ENCODE measurements around the gene PPWD1.

PPWD1 gene

DNA sequence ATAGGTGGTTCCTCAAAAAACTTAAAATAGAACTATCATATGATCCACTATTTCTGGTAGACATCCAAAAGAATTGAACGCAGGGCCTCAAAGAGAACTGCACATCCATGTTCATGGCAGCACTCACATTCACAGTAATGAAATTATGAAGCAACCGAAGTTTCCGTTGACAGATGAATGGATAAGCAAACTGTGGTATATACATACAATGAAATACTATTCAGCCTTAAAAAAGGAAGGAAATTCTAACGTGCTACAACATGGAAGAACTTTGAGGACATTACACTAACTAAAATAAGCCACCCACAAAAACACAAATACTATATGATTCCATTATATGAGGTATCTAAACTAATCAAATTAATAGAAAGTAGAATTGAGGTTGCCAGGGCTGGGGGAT lies 18.6 kb upstream of the PPWD1 start:
- no peak for DNase-seq (ENCODE audit: extremely low read depth, insufficient read length)
- H3K36me3 ChIP-seq (ENCODE audit: control insufficient read depth, insufficient read depth, low read length) = no peaks in the 10 kb centered on the region; the same call in none of the 2 replicates
- TF ChIP-seq, protein P1, sequence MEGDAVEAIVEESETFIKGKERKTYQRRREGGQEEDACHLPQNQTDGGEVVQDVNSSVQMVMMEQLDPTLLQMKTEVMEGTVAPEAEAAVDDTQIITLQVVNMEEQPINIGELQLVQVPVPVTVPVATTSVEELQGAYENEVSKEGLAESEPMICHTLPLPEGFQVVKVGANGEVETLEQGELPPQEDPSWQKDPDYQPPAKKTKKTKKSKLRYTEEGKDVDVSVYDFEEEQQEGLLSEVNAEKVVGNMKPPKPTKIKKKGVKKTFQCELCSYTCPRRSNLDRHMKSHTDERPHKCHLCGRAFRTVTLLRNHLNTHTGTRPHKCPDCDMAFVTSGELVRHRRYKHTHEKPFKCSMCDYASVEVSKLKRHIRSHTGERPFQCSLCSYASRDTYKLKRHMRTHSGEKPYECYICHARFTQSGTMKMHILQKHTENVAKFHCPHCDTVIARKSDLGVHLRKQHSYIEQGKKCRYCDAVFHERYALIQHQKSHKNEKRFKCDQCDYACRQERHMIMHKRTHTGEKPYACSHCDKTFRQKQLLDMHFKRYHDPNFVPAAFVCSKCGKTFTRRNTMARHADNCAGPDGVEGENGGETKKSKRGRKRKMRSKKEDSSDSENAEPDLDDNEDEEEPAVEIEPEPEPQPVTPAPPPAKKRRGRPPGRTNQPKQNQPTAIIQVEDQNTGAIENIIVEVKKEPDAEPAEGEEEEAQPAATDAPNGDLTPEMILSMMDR (IDR thresholded peaks at IDR 0.05; ENCODE audit: insufficient read depth, low read length, poor library complexity, severe bottlenecking) = no peak
- no peak overlapping the region for H3K4me3 ChIP-seq (replicated peaks; ENCODE audit: low read depth, low read length)
- H3K27me3 ChIP-seq (replicated peaks; ENCODE audit: control insufficient read depth, insufficient read depth, low read length) = no peaks in the 10 kb centered on the region

GRCh38 chr5:65546141-65546540 lies 17.0 kb upstream of the PPWD1 start:
- TF ChIP-seq, protein P1 (IDR thresholded peaks at IDR 0.05; ENCODE audit: insufficient read depth, low read length, poor library complexity, severe bottlenecking) = no peak
- DNase-seq (ENCODE audit: extremely low read depth, insufficient read length) = no peak
- Histone ChIP-seq H3K4me3 (replicated peaks; ENCODE audit: low read depth, low read length) (no peak overlapping the region), H3K36me3 (ENCODE audit: control insufficient read depth, insufficient read depth, low read length) (no peaks in the 10 kb centered on the region; the same call in 1 of the 2 replicates), H3K27me3 (replicated peaks; ENCODE audit: control insufficient read depth, insufficient read depth, low read length) (no peaks in the 10 kb centered on the region)

- TF ChIP-seq, protein P1 (IDR thresholded peaks at IDR 0.05; ENCODE audit: insufficient read depth, low read length, poor library complexity, severe bottlenecking) = no peak
- Histone ChIP-seq H3K4me3 (replicated peaks; ENCODE audit: low read depth, low read length) (no peak overlapping the region), H3K27me3 (replicated peaks; ENCODE audit: control insufficient read depth, insufficient read depth, low read length) (no peaks in the 10 kb centered on the region), H3K36me3 (ENCODE audit: control insufficient read depth, insufficient read depth, low read length) (no peaks in the 10 kb centered on the region; the same call in 1 of the 2 replicates)
- DNase-seq (ENCODE audit: extremely low read depth, insufficient read length) = no peak
These were observed 14.8 kb upstream of the PPWD1 start for GRCh38 chr5:65548281-65548680.

- TF ChIP-seq, protein P1 (IDR thresholded peaks at IDR 0.05; ENCODE audit: insufficient read depth, low read length, poor library complexity, severe bottlenecking) = no peak
- DNase-seq (ENCODE audit: extremely low read depth, insufficient read length) = no peak
- no peaks in the 10 kb centered on the region for H3K27me3 ChIP-seq (replicated peaks; ENCODE audit: control insufficient read depth, insufficient read depth, low read length)
- H3K36me3 ChIP-seq (ENCODE audit: control insufficient read depth, insufficient read depth, low read length) = no peaks in the 10 kb centered on the region; the same call in none of the 2 replicates
- H3K4me3 ChIP-seq (replicated peaks; ENCODE audit: low read depth, low read length) = no peak overlapping the region
These were observed 9.2 kb upstream of the PPWD1 start for GRCh38 chr5:65553941-65554340.

DNA sequence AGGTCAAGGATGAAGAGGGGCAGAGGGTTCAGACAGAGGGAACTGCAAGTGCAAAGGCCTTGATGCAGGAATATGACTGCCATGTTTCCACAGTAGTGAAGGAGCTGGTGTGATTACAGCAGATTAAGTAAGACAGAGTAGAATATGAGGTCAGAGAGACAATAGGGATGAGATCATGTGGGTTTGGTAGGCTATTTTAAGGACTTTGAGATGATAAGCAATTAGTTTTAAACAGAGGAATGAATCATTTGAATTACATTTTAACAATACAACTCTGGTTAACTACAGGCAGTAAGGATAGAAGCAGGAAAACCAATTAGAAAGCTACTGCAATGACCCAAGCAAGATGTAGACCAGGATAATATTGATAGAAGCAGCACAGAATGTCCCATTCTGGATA lies 7.8 kb upstream of the PPWD1 start:
- no peak for DNase-seq (ENCODE audit: extremely low read depth, insufficient read length)
- Histone ChIP-seq H3K27me3 (replicated peaks; ENCODE audit: control insufficient read depth, insufficient read depth, low read length) (no peaks in the 10 kb centered on the region), H3K36me3 (ENCODE audit: control insufficient read depth, insufficient read depth, low read length) (no peaks in the 10 kb centered on the region; the same call in 1 of the 2 replicates), H3K4me3 (replicated peaks; ENCODE audit: low read depth, low read length) (no peak overlapping the region)
- TF ChIP-seq, protein P1 (IDR thresholded peaks at IDR 0.05; ENCODE audit: insufficient read depth, low read length, poor library complexity, severe bottlenecking) = no peak

DNA sequence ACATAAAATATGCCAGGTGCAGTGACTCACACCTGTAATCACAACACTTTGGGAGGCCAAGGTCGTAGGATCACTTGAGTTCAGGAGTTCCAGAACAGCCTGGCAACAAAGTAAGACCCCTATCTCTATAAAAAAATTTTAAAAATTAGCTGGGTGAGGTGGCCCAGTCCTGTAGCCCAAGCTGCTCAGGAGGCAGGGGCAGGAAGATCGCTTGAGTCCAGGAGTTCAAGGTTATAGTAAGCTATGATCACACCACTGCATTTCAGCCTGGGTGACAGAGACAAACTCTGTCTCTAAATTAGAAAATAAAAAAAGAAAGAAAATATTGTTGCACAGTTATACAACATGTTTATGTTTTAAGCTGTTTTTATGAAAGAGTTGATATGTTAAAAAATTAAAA lies 6.9 kb upstream of the PPWD1 start:
- Histone ChIP-seq H3K36me3 (ENCODE audit: control insufficient read depth, insufficient read depth, low read length) (no peaks in the 10 kb centered on the region; the same call in 1 of the 2 replicates), H3K27me3 (replicated peaks; ENCODE audit: control insufficient read depth, insufficient read depth, low read length) (no peaks in the 10 kb centered on the region), H3K4me3 (replicated peaks; ENCODE audit: low read depth, low read length) (no peak overlapping the region)
- no peak for DNase-seq (ENCODE audit: extremely low read depth, insufficient read length)
- TF ChIP-seq, protein P1 (IDR thresholded peaks at IDR 0.05; ENCODE audit: insufficient read depth, low read length, poor library complexity, severe bottlenecking) = no peak
